GM12874 (cell line): ENCODE measurements around the gene SBNO2.

Experiments used
- TF ChIP-seq, protein P1 (sequence below): IDR thresholded peaks from 2 replicates; pipeline ENCODE4 v1.5.1; 2011; ENCODE audit warnings: low read depth, mild to moderate bottlenecking, control low read depth, low read length, moderate library complexity; ENCODE audit not compliant: insufficient read depth

The SBNO2 gene

GRCh38 chr19:1144741-1145140 lies 29.3 kb downstream of the SBNO2 start:
- TF ChIP-seq, protein P1, sequence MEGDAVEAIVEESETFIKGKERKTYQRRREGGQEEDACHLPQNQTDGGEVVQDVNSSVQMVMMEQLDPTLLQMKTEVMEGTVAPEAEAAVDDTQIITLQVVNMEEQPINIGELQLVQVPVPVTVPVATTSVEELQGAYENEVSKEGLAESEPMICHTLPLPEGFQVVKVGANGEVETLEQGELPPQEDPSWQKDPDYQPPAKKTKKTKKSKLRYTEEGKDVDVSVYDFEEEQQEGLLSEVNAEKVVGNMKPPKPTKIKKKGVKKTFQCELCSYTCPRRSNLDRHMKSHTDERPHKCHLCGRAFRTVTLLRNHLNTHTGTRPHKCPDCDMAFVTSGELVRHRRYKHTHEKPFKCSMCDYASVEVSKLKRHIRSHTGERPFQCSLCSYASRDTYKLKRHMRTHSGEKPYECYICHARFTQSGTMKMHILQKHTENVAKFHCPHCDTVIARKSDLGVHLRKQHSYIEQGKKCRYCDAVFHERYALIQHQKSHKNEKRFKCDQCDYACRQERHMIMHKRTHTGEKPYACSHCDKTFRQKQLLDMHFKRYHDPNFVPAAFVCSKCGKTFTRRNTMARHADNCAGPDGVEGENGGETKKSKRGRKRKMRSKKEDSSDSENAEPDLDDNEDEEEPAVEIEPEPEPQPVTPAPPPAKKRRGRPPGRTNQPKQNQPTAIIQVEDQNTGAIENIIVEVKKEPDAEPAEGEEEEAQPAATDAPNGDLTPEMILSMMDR = no peak

- TF ChIP-seq, protein P1 = no peak
Observed at GRCh38 chr19:1143828-1144399, 30.2 kb downstream of the SBNO2 start.

- TF ChIP-seq, protein P1 = no peak
Observed at GRCh38 chr19:1141944-1142343, 32.1 kb downstream of the SBNO2 start.

GRCh38 chr19:1140272-1141027 lies 33.6 kb downstream of the SBNO2 start:
- TF ChIP-seq, protein P1 = no peak

GRCh38 chr19:1139126-1139525 lies 34.9 kb downstream of the SBNO2 start:
- TF ChIP-seq, protein P1 = no peak

DNA sequence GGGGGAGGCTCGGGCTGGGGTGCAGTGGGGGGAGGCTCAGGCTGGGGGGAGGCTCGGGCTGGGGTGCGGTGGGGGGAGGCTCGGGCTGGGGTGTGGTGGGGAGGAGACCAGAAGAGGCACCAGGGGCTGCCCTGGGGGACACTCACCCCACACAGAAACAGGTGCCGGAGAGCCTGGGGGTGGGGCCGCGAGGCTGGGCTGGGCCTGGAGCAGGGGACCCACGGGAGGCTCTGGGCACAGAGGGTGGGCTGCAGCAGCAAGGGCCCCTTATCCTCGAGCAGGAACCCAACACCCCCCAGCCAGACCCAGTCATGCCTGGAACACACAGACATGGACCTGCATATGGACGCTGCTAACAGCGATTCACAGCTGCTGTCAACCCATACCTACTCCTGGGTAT lies 35.9 kb downstream of the SBNO2 start:
- TF ChIP-seq, protein P1 = no peak

GRCh38 chr19:1136621-1137317 lies 37.3 kb downstream of the SBNO2 start:
- TF ChIP-seq, protein P1 = no peak
